Stimulated activated CD8-positive, alpha-beta memory T cell treated with anti-CD3 and anti-CD28 coated beads, Interleukin-2, amount 100 ng/mL, for 1 hour (primary cell): ENCODE measurements around the gene APH1A.
"Not testable (repeated sequence)": the region's sequence is repeated elsewhere in the genome, so short reads cannot be mapped to it uniquely, and the experiment has no call there.

Source experiments
- DNase-seq, 2 donors: peaks; one replicate each; pipeline ENCODE4 v3.0.0-alpha.2; 2020; ENCODE audit warnings: low read depth in 2 of 2

APH1A gene

DNA sequence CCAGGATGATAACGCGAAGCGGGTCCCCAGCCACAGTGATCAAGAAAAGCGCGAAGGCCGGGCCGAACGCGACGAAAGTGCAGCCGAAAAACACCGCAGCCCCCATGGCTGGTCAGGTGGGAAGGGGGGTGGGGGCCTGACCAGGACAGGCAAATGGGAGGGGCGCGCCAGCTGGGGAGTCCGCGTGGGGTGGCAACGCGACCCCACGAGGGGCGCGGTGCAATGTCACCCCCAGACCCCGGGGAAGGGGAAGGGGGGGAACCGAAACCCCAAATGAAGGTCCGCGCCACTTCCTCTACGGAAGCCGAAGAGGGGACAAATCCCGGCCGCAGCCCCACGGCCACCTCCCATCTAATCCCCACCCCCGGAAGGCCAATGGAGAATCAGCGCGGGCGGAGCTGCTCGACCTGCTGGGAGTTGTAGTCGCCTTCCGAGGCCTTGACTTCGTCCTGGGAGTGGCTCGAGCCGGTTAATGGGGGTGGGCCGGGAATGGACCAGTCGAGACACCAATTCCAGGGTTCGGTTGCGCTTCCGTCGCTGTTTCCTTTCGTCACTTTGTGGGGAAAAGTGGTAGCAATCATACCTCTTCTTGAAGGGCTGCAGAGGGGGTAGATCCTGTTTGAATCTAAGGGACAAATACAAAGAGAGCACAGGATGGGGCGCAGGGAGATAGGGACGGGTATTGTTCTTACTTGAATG lies at the start of gene APH1A:
Gene APH1A, minus strand, starts transcription at position 312 of the 699 bp plus-strand sequence. Its CDS starts 206 bp downstream, at position 106.
- peak; percentile 78 to 85 for DNase-seq

DNA sequence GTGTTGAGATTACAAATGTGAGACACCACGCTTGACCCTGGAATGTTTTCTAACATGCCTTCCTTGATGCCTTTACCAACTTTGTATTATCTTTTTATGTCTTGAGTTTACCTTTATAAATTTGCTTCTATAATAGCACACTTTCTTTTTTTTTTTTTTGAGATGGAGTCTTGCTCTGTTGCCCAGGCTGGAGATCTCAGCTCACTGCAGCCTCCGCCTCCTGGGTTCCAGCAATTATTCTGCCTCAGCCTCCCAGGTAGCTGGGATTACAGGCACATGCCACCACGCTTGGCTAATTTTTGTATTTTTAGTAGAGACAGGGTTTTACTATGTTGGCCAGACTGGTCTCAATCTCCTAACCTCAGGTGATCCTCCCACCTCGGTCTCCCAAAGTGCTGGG lies 45.9 kb upstream of the APH1A start:
- not testable (repeated sequence) for DNase-seq

DNA sequence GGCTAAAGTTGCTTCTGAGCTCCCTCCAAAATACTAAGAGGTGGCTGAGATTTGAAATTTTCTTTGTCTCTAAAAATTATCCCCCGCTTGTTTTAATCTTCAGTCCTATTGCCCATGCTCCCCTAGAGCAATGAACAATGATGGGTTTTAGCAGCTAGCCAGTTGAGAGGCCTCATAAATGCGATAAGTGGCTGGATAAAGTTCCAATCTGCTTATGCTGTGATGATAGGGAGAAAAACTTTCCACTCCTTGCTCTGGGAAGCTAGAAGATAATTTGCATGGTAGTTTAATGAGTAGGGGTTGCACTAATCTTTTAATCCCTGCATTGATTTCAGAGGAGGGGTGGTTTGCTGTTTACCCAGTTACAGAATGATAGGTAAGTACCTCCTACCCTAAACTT lies 42.9 kb upstream of the APH1A start:
- DNase-seq, result no peak

DNA sequence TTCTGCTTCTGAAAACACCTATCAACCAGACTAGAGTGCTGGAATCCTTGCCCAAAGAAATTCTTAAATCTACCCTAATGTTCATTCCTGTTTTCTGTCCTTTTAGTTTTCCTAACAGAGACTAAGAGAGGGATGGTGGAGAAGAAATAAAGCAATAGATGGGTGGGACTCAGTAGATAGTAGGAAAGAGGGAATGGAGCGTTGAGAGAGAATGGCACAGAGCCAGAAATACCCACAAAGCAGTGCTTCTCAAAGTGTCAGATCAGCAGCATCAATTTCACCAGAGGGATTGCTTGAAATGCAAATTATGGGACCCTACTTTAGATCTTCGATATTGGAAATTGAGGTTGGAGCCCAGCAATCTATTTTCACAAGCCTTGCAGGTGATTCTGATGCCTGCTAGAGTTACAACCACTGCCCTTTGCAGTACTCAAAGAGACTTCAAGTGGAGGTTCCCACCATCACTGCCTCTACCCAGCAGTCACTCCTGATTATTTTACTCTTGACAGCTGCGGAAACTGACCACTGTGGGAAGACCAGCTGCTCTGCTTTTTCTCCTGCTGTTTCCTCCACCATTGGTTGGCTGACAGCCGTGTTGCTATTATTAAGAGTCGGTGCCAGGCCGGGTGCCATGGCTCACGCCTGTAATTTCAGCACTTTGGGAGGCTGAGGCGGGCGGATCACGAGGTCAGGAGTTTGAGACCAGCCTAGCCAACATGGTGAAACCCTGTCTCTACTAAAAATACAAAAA lies 41.1 kb upstream of the APH1A start:
- DNase-seq, result no peak

DNA sequence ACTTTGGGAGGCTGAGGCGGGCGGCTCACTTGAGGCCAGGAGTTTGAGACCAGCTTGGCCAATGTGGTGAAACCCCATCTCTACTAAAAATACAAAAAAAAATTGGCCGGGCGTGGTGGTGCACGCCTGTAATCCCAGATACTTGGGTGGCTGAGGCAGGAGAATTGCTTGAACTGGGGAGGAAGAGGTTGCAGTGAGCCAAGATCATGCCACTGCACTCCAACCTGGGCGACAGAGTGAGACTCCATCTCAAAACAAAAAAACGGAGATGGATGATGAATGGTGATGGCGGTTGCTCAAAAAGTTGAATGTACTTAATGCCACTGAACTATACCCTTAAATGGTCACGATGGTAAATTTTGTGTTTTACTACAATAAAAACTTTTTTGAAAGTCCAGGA lies 39.8 kb upstream of the APH1A start:
- DNase-seq, result not testable (repeated sequence)

DNA sequence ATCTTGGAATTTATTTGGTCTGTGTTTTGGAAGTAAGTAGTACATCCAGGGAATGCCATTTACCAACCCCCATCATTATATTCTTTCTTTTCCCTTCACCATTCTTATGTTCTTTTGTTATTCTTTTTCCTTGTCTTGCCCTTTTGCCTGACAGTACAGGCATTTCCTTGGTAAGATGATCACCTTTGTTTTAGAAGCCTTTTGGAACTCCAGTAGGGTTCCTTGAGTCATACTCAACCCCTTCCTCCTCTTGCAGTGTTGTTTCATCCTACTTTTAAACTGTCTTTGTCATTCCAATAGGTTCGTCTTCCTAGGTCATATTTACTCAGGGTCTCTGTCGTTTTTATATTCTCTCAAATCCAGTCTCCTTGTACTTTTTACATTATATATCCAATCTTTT lies 34.1 kb upstream of the APH1A start:
- DNase-seq, result no peak

DNA sequence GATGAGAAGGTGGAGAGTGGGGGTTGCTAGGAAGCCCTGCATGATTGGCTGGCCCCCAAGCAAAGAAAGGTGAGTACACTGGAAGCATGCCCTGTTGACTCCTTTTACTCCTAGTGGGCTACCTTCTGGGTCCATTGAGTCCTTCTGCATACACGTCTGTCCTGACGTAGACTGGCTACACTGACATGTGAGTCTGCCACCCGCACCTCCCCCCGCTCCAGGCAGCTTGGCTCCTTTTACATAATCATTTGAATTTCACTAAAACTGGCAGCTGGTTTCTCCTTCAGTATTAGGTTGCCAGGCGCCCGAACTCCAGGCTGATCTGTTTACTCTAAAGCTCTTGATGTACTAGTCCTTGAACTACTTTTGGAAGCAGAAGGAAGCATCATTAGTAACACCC lies 33.5 kb upstream of the APH1A start:
- DNase-seq, result no peak

DNA sequence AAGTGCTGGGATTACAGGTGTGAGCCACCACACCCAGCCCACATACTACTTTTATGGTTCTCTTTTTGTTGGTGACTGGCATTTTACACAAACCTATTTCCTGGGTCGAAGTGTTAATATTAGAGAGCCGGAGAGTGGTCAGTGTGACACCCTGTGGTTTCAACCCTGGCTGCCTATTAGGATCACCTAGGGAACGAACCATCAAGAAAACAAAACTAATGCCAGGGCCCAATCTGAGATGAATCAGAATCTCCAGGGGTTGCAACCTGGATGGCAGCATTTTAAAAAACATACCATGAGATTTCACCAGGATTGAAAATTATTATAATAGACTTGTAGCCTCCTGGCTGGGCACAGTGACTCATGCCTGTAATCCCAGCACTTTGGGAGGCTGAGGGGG lies 30.9 kb upstream of the APH1A start:
- no peak for DNase-seq

DNA sequence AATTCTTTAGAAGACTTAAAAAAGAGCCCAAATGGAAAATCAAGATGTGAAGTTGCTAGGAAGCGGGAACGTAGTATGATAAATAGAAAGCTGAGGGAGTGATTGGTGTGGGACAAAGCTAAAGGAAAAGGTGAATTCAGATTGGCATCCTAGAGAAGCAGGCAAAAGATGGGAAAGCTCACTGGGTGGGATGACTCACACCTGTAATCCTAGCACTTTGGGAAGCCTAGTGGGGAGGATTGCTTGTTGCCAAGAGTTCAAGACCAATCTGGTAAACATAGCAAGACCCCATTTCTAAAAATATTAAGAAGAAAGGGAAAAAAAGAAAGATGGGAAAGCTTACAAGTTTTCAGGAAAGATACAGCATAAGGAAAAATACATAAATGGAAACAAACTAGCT lies 26.7 kb upstream of the APH1A start:
- DNase-seq, result no peak

DNA sequence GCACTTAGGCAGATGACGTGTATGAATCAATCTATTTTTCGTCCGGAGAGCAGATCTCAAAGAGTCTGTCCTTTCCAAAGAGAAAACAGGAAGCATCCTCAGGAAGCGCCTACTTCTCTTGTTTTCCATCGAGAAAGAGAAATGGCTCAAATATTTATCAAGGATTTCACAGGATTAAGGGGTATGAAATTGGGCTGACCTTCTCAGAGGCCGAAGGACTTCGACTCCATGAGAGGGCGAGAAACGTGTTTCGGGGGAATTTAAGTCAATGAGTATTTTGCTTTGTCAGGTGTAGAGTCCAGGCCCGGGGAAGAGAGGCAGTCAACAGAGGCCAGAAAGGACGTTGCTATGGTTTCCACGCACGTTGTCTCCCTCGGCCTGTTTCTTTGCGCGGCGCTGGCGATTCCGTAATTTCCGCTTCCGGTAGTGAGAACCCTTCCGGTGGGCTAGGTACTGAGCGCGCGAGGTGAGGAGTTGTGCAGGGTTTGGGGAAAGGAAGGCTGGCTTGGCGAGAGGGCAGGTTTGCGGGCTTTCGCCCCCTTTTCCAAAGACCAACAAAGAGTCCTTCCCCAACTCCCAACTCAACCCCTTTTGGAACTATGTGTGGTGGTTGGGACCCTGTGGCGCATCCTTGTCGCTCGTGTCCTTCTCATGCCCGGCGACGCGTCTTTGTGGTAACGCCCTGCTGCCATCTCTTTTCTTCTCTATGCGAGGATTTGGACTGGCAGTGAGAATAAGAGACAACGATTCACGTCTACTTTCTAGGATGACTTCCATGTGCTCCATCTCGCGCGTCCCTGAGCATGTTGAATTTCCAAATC lies 24.8 kb upstream of the APH1A start, which contains the start of gene MRPS21:
Gene MRPS21, plus strand, starts transcription at position 429 of the 821 bp plus-strand sequence. CDS start 506 bp downstream, outside the sequence.
- peak; percentile 65 to 66 for DNase-seq

DNA sequence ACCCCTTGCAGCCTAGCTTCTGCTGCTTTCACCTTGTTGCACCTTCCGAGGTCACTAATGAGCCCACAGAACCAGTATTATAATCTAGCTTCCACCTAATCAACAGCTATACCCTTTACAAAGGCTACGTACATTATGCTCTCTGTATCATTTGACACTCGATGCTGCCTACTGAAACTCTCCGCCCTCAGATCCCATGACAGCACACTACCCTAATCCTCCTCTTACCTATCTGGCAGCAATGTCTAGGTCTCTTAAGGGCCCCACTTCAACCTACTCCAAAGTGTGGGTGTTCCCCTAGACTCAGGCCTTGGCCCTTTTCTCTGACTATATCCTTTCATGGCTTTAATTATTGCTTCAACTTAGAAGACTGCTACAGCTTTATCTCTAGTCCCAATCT lies 20.0 kb upstream of the APH1A start:
- DNase-seq, result no peak

DNA sequence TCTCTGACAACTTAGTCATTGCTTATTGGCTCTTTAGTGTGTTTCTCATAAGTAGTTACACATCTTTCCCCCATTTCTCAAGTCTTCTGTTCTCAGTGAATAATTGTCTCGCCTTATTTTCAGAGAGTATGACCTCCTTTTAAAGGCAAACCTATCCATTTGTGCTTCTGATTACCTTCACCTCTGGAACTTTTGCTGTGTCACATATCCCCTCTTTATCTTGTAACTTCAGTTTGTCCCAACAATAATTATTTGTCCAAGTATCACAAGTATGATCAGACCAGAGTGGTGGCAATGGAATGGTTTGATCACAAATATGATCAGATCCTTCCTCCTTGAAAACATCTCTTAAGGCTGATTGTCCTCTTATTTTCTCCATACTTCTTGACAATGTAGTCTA lies 19.6 kb upstream of the APH1A start:
- DNase-seq, result no peak

DNA sequence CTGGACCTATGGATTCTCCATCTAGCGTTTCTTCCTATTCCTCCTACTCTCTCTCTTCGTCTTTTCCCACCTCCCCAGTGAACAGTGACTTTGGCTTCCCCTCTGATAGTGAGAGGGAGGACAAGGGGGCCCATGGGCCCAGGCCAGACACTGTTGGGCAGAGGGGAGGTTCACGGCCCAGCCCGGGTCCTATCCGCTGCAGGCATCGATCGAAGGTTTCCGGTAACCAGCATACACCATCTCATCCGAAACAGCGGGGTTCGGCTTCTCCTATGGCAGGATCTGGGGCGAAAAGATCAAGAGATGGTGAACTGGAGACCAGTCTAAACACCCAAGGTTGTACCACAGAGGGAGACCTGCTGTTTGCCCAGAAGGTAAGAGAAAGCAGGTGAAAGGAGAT lies 14.4 kb upstream of the APH1A start:
- no peak for DNase-seq

DNA sequence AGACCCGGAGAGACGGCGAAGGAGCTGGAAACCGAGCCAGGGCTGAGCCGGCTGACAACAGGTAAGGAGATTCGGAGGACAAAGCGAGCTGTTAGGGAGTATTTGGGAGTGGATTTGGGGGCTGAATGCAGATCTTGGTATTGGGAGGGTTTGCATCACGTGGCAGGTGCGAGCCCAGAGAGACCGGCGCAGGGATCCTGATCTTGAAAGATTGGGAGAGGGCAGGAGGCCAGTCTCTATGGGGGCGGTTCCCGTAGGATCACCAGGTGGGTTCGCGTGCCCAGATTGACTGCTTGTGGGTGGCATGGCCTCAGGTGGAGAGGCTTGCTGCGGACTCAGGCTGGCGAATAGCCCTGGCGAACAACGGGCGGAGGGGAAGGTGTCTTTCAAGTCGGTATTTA lies 13.7 kb upstream of the APH1A start:
- DNase-seq, result no peak

DNA sequence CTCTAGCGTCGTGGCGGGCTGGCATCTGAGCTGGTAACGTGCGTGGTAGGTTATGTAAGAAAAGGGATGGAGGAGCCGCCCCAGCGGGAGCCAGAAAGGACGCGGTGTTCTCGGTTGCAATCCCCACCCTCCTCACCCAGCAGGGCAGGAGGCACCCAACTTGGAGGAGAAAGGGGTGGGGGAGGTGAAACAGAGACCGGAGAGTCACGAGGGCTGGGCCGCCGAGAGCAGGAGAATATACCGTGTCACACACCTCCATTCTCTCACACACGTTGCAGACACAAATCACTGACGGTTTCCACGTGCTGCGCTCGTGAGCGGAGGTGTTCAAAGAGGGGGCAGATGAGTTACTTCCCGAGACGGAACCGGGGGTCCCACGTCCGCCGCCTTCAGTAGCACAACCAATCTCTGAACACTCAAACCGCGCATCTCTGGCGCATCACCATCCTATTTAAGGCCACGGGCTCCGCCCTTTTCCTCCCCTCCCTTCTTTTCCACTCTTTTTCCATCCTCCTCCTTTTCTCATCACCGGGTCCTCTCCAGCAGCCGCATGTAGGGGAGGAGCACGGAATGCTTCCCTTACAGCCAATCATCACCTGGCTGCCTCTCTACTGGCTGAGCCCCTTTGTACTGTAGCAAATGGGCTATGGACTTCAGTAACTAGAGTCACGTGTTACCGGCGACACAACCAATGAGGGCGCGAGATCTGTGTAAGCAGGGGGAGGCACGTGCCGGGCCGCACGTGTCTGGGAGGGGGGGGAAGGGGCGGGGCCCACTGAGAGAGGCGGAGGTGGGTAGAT lies 13.1 kb upstream of the APH1A start, which contains the start of gene CIART:
Gene CIART, plus strand, starts transcription at position 797 of the 800 bp plus-strand sequence. CDS start 714 bp downstream, outside the sequence.
- DNase-seq, result peak; percentile 41 to 56

DNA sequence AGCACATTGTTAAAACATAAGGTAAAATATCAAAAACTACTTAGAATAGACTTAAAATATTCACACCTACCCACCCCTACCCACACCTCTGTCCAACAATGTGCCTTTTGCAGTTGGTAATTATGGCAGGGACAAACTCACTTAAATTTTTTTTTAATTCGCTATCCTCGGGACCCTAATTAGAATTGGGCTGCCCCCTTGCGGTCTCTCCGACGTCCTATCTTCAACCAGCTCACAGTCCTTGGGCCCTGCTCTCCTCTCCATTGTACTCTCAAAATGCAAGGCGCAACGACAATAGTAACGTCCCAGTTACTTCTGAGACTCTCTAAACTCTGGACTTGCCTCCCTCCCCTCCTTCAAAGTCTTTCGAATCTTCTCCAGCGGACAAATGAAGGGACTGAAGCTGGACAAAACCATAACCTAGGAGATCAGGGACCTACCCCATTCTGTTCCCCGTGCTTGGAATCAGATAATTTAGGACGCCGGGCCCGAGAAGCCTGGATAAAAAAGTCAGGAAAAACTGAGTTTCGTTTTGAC lies 12.5 kb upstream of the APH1A start:
- DNase-seq, result peak; percentile 21 to 22

DNA sequence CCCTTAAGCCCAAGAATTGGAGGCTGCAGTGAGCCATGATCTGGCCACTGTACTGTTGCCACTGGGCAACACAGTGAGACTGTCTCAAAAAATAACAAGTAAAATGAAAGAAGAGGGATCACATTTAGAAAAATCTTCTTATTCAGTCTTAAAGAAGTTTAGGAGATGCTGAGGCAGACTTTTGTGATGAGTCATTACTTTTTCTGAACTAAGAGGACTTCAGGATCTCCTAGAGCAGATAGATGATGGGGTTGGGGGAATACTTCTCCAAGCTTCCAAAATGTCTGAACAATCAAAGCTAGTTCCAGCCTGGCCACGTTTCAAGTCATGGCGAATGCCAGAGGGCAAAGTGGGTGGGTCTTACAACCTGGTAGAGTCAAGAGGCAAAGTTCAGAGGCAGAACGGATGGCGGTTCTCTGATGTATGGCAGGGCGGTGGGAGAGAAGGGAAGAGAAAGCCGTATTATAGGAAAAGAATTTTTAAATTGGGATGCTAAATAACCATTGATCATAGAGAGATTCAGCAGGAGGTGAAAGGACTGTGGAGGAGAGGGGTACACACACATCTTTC lies 11.4 kb upstream of the APH1A start:
- no peak for DNase-seq

DNA sequence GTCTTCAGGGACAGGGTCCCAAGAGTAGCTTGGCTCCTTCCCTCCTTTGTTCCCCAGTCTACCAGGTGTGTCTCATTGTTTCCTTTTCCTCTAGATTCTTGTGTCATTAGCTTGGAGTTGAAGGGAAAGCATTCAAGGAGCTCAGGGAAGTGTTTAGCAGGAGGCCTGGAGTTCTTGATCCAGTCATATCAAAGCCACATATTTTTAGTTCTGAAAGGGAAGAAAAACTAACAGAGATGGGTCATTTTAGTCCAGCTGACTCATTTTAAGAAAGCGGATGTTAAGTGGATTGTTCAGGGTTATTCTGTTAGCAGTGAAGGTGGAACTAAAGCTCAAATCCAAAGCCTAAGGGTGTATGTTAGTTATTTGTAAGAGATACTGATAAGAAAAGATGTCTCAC lies 4.5 kb upstream of the APH1A start:
- DNase-seq, result no peak

DNA sequence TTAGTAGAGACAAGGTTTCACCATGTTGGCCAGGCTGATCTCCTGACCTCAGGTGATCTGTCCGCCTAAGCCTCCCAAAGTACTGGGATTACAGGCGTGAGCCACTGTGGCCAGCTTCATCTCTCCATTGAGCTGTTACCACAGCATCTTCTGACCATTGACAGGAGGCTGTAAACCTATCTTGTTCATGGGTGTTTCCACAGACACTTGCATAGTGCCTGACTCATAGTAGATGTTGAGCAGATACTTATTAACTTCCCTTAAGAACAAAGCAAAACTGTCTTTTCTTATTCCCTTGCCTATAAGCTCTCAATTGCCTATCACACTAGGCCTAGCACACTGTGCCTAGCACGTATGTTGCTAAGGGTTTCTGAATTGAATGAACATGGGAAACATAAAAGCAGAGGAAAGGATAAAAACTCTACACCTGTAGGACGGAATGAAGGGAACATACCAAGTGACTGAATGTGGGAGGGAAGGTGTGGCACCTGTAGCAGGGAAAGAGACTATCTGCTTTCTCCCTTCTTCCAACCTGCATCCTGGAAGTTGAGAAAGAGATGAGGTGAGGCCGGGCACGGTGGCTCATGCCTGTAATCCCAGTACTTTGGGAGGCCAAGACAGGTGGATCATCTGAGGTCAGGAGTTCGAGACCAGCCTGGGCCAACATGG lies 2.6 kb upstream of the APH1A start:
- no peak for DNase-seq

DNA sequence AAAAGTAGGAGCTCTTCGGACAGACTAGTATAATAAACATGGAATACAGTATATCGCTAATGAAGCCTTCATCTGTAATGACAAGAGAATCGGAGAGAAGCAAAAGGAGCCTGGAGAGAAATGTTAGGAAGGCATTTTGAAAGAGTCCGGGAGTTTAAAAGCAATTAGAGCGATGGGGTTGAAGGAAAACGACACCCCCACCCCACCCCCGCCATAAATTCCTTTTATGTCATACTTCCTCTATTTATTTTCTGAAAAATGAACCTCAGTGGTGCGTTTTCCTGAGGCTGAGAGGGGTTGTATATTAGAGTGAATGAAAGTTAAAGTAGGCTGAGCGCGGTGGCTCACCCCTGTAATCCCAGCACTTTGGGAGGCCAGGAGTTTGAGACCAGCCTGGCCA lies 635 bp upstream of the APH1A start:
- DNase-seq, result no peak
